WTC11 (cell line): ENCODE data around the gene MBOAT1.

Source experiments
- CREB1 ChIP-seq: sonication (generic); formaldehyde crosslinking; IDR thresholded peaks from 2 replicates; pipeline ENCODE4 v1.8.0; 2023; ENCODE audit warnings: mild to moderate bottlenecking, missing genetic modification reagents
- CTCF ChIP-seq: fragments of 200-600 bp; IDR thresholded peaks from 2 replicates; pipeline ENCODE4 v1.8.0; 2022; ENCODE audit warnings: antibody characterized with exemption
- FOXK1 ChIP-seq: sonication (generic); formaldehyde crosslinking; IDR thresholded peaks from 2 replicates; pipeline ENCODE4 v1.8.0; 2022; ENCODE audit warnings: mild to moderate bottlenecking, moderate library complexity, missing genetic modification reagents
- NR2C2 ChIP-seq: sonication (generic); formaldehyde crosslinking; IDR thresholded peaks from 2 replicates; pipeline ENCODE4 v1.8.0; 2022; ENCODE audit warnings: mild to moderate bottlenecking, missing genetic modification reagents
- TEAD1 ChIP-seq: sonication (generic); formaldehyde crosslinking; IDR thresholded peaks from 2 replicates; pipeline ENCODE4 v1.8.0; 2022; ENCODE audit warnings: mild to moderate bottlenecking, missing genetic modification reagents
- TF ChIP-seq, protein P1 (sequence below): sonication (generic); formaldehyde crosslinking; IDR thresholded peaks from 2 replicates; pipeline ENCODE4 v1.8.0; 2023; ENCODE audit warnings: missing genetic modification reagents

DNA sequence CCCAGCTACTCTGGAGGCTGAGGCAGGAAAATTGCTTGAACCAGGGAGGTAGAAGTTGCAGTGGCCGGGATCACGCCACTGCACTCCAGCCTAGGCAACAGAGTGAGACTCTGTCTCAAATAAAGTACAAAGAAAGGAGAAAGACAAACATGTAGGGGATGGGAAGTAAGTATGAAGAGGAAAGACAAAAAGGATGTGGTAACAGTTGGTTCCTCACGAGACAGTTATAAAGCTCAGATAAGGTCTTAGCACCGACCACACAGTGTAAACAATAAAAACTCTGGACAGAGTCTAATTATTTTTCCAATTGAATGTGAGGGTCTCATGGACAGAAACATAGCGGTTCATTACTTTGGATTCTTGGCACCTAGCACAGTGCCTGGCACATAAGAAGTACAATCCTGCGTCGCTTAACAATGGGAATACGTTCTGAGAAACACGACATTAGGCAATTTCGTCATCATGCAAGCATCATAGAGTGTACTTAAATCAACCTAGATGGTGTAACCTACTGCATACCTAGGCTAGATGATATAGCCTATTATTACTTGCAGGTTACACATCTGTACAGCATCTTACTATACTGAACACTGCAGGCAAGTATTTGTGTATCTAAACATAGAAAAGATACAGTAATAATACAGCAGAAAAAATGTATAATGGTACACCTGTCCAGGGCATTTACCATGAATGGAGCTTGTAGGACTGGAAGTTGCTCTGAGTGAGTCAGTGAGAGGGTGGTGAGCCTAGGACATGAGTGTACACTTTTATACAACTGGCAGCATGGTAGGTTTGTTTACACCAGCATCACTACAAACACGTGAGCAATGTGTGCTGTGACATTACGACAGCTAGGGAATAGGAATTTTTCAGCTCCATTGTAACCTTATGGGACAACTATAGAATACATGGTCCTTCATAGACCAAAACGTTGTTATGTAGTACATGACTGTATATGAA is 38.2 kb downstream of the MBOAT1 start:
- TF ChIP-seq CTCF (no peak), TEAD1 (CRISPR knock-in tag) (no peak), CREB1 (CRISPR knock-in tag) (no peak), FOXK1 (CRISPR knock-in tag) (no peak), NR2C2 (CRISPR knock-in tag) (no peak)
- TF ChIP-seq, protein P1, sequence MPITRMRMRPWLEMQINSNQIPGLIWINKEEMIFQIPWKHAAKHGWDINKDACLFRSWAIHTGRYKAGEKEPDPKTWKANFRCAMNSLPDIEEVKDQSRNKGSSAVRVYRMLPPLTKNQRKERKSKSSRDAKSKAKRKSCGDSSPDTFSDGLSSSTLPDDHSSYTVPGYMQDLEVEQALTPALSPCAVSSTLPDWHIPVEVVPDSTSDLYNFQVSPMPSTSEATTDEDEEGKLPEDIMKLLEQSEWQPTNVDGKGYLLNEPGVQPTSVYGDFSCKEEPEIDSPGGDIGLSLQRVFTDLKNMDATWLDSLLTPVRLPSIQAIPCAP (CRISPR knock-in tag): no peak
